Measurements from ENCODE around the gene LRP1. TPM values are rescaled to one million over a fixed set of nuclear protein-coding genes. Genes with fewer than 3 reads are reported as not detected.

Gene LRP1
- total and polyA plus RNA-seq, 2 of the 13 experiments (the other 11 are each of a cell fraction or from before 2014, with no cell fraction given) = 14.7 to 30.8 TPM

GRCh38 chr12:57238854-57239554 lies 110.7 kb downstream of the LRP1 start (continued):
- TF ChIP-seq NRL (CRISPR knock-in tag; IDR thresholded peaks at IDR 0.05; ENCODE audit: borderline replicate concordance) (peak; percentile 61; the same call in 1 of the 2 replicates), TBL1XR1 (IDR thresholded peaks at IDR 0.05; ENCODE audit: borderline replicate concordance, low read length, partially characterized antibody) (no peak), NONO (IDR thresholded peaks at IDR 0.05) (no peak), NONO (CRISPR knock-in tag; conservative IDR thresholded peaks at IDR 0.05) (peak; percentile 86), GATA4 (IDR thresholded peaks at IDR 0.05; ENCODE audit: borderline replicate concordance, low read depth) (no peak), HIC2 (CRISPR knock-in tag; IDR thresholded peaks at IDR 0.05; ENCODE audit: low read depth) (no peak), ZBTB49 (CRISPR knock-in tag; IDR thresholded peaks at IDR 0.05; ENCODE audit: borderline replicate concordance) (no peak), CENPT (CRISPR knock-in tag; IDR thresholded peaks at IDR 0.05; ENCODE audit: low read depth) (0 out of 2 replicates have a peak, but pooled peaks have one; percentile 7), ZNF710 (CRISPR knock-in tag; IDR thresholded peaks at IDR 0.05; ENCODE audit: borderline replicate concordance) (peak; percentile 84), MED1 (CRISPR knock-in tag; IDR thresholded peaks at IDR 0.05) (peak; percentile 55), CEBPZ (IDR thresholded peaks at IDR 0.05; ENCODE audit: low read length) (no peak), MAX (IDR thresholded peaks at IDR 0.05) (peak; percentile 79), ZBTB39 (CRISPR knock-in tag; IDR thresholded peaks at IDR 0.05) (no peak), ZNF234 (CRISPR knock-in tag; conservative IDR thresholded peaks at IDR 0.05) (no peak)

All from HepG2 (cell line).